Endometrial microvascular endothelial cells (primary cell): ENCODE data around the gene PPP5C. TPM values are rescaled to one million over a fixed set of nuclear protein-coding genes. Genes with fewer than 3 reads are reported as not detected.

Source experiments
- in situ Hi-C: cut with HindIII; loops from 2 replicates; pipeline ENCODE4 v1.10.0; 2017; ENCODE audit warnings: low sequenced_read_pairs, low pct_unique_long_range_greater_than_20kb; ENCODE audit errors: inconsistent ontology term
- total RNA-seq: library from RNA; depleted of rRNA; stranded (reverse); fragments of >200 nt; gene quantifications from one replicate; pipeline ENCODE4 v1.2.3, GENCODE V29; 2015; ENCODE audit errors: inconsistent ontology term

PPP5C gene
- total RNA-seq, 1 donor from 2014 or later = 119 TPM

- in situ Hi-C loops = no loop called here
Measured at GRCh38 chr19:46326608-46327007, 20.3 kb upstream of the PPP5C start.

- in situ Hi-C loops = no loop called here
Measured at GRCh38 chr19:46328079-46328478, 18.8 kb upstream of the PPP5C start.

DNA sequence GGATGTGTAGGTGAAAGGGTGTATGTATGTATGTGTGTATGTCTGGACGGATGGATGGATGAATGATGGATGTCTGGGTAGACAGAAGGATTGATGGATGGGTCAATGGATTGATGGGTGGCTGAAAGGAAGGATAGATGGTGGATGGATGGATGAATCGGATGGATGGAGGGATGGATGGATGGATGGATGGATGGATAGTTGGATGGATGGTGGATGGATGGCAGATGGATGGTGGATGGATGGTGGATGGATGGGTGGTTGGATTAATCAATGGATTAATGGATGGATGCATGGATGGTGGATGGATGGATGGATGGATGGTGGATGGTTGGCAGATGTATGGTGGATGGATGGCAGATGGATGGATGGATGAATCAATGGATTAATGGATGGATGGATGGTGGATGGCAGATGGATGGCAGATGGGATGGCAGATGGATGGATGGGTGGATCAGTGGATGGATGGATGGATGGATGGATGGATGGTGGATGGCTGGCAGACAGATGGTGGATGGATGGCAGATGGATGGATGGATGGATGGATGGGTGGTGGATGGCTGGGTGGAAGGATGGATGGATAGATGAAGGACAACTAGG is 16.5 kb upstream of the PPP5C start:
- in situ Hi-C loops = no loop called here

- in situ Hi-C loops = no loop called here
Measured at GRCh38 chr19:46337487-46337886, 9.4 kb upstream of the PPP5C start.

GRCh38 chr19:46339446-46339845 is 7.4 kb upstream of the PPP5C start:
- in situ Hi-C loops = no loop called here

DNA sequence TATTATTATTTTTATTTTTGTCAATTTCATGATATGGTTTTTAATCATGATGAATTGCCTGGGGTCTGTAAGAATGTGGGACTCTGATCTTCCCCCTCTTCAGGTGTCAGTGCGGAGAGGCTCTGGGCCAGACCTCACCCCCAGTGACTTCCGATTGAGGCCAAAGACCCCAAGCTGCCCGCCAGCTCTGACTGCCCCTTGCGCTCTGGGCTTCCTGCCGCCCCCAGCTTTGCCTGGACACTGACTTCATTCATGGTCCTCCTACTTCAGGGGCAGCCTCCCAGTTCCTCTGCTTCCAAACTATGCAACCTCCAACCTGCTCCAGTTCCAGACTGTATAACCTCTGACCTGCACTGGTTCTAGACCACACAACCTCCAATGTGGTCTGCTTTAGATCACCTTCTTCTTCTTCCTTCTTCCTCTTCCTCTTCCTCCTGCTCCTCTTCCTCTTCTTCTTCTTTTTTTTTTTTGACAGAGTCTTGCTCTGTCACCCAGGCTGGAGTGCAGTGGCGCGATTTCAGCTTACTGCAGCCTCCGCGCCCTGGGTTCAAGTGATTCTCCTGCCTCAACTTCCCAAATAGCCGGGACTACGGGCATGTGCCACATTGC is 6.7 kb upstream of the PPP5C start:
- in situ Hi-C loops = no loop called here

GRCh38 chr19:46341937-46342336 is 5.0 kb upstream of the PPP5C start:
- in situ Hi-C loops = no loop called here

- in situ Hi-C loops = no loop called here
Measured at GRCh38 chr19:46344363-46344762, 2.5 kb upstream of the PPP5C start.

DNA sequence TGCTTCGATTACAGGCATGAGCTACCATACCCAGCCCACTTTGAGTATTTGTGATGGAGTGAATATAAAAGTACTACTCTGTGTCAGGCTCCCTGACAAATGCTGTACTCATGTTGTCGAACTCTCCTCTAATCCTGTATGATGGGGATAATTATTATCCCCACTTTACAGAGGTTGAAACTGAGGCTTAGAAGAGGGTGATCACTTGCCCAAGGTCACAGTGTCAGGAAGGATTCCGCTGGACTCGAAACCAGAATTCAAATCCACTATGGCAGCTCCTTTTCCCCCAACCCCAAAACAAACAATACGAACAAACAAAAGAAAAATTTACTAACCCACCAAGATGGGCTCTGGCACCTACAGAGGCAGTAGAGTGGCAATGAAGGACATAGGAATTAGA is 1.7 kb upstream of the PPP5C start:
- in situ Hi-C loops = no loop called here

DNA sequence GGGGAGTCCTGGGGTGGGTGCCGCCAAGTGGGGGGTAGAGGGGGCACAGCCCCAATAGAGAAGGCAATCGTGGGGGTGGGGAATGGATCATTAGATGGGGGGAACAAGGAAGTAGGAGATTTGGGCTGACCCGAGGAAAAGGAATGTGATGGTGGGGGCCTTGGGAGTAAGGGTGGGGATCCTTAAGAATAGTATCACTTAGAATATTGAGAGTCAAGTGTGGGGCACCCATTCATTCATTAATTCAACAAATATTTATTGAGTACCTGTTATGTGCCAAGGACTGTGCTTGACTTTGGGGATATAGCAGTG is 641 bp downstream of the PPP5C start:
- in situ Hi-C loops = no loop called here

DNA sequence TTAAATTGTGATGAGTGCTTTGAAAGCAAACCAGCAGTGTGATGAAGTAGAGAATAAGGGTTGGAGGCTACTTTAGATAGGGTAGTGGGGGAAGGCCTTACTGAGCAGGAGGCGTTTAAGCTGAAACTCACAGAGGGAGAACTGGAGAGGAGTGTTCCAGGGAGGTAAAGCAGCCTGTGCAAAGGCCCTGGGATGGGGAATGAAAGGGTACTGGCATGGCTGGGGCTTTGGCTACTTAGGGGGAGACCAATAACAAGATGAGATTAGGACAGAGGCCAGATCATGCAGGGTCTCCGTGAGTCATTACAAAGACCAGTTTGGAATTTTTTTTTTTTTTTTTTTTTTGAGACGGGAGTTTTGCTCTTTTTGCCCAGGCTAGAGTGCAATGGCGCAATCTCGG is 1.1 kb downstream of the PPP5C start:
- in situ Hi-C loops = no loop called here

GRCh38 chr19:46349311-46349993 is 2.6 kb downstream of the PPP5C start:
- in situ Hi-C loops = no loop called here

GRCh38 chr19:46350029-46350757 is 3.3 kb downstream of the PPP5C start:
- in situ Hi-C loops = no loop called here

- in situ Hi-C loops = no loop called here
Measured at GRCh38 chr19:46350758-46351159, 3.9 kb downstream of the PPP5C start.

DNA sequence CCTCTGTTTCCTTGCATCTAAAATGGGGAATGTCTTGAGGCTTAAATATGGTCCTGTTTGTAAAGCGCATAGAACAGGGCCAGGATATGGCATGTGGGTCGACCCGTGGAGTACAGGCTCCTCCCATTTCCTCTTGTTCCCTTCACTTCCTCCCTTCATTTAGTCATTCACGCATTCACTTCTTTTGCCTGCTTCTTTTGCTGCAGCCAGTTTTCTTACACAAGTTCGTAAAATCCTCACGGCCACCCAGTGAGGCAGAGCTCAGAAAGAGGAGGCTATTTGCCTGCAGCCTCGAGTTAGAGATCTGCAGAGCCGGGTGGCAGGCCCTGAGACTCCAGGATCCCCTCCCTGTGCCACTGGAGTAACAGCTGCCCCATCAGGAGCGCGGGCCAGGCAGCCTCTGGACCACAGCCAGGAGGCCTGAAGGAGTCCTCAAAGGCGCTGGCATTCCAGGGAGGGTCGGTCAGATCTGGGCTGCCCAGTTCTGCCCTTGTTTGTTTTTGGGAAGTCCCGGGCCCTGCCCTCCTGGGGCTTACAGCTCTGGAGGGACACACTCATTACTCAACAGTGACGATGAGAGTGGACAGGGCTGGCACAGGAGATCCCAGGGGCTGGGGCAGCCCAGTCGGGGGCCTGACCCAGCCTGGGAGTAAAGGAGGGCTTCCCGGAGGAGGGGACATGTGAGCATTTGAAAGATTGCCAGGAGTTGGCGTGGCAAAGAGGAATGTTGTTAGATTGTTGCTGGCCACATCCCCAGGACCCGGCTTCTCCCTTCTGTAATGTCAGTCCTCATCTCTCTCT is 4.6 kb downstream of the PPP5C start:
- in situ Hi-C loops = no loop called here

- in situ Hi-C loops = no loop called here
Measured at GRCh38 chr19:46353730-46354528, 7.0 kb downstream of the PPP5C start.

- in situ Hi-C loops = no loop called here
Measured at GRCh38 chr19:46355234-46356148, 8.6 kb downstream of the PPP5C start.
